D341Med (cell line): ENCODE results near the gene VAMP1.

Experiments
- DNase-seq: peaks from one replicate; pipeline ENCODE4 v3.0.0; 2012; ENCODE audit warnings: low spot score

VAMP1 gene

GRCh38 chr12:6425590-6426531 is 44.6 kb downstream of the VAMP1 start:
- DNase-seq: no peak

GRCh38 chr12:6424866-6425265 is 45.6 kb downstream of the VAMP1 start:
- no peak for DNase-seq

- no peak for DNase-seq
These were observed 46.5 kb downstream of the VAMP1 start for GRCh38 chr12:6424008-6424347.

- DNase-seq: peak; percentile 90
These were observed 47.0 kb downstream of the VAMP1 start for GRCh38 chr12:6423267-6424007.

GRCh38 chr12:6420364-6420763 is 50.1 kb downstream of the VAMP1 start:
- DNase-seq: no peak

GRCh38 chr12:6418796-6419195 is 51.7 kb downstream of the VAMP1 start:
- no peak for DNase-seq

- no peak for DNase-seq
These were observed 53.9 kb downstream of the VAMP1 start for GRCh38 chr12:6416596-6416995.
